T-cell (primary cell): Measurements from ENCODE around the gene WDR18. TPM values are rescaled to one million over a fixed set of nuclear protein-coding genes. Genes with fewer than 3 reads are reported as not detected.

Experiments used
- ATAC-seq, 4 experiments: fragments of 200-7000 bp in 3 of 4; fragments of 150-1000 bp in 1 of 4; cut with Tn5 transposase; replicated peaks in 1 of 4; 1 replicate in 3 of 4; 2 replicates in 1 of 4; pipeline ENCODE4 v1.10.0; 2021; ENCODE audit warnings: moderate library complexity in 3 of 4, mild to moderate bottlenecking in 2 of 4, moderate number of reproducible peaks in 1 of 4
- CTCF ChIA-PET, 2 donors: fragments of 300-600 bp; sonication (Branson Sonifier 250); formaldehyde crosslinking; loops; one replicate each; lab custom pipeline; 2022; ENCODE audit warnings: antibody characterized with exemption in 2 of 2; lab: Charles Lee
- POLR2A ChIA-PET, 2 donors: fragments of 300-600 bp; sonication (Branson Sonifier 250); formaldehyde crosslinking; loops; one replicate each; lab custom pipeline; 2022; ENCODE audit warnings: antibody characterized with exemption in 2 of 2; lab: Charles Lee
- DNase-seq, 35 experiments: peaks; one replicate each; pipeline versions ENCODE4 v3.0.0 to v3.0.0-alpha.2; 2013 to 2023
- H3K27ac ChIP-seq: one replicate; pipeline ENCODE4 v1.5.1; 2013; ENCODE audit warnings: low read length
- H3K27me3 ChIP-seq, 2 experiments: replicated peaks in 1 of 2; 1 replicate in 1 of 2; 2 replicates in 1 of 2; pipeline versions ENCODE4 v1.6.1 to v1.7.0; 2013; ENCODE audit warnings: low read length in 1 of 2, mixed read lengths in 1 of 2; ENCODE audit not compliant: control insufficient read depth in 2 of 2, insufficient read depth in 2 of 2; ENCODE audit errors: extremely low read depth in 1 of 2
- H3K36me3 ChIP-seq, 2 donors: 1 replicate in 1 of 2; 2 replicates in 1 of 2; pipeline versions ENCODE4 v1.6.1 to v1.7.0; 2013; ENCODE audit warnings: low read length in 1 of 2; ENCODE audit not compliant: control insufficient read depth in 2 of 2, insufficient read depth in 1 of 2; ENCODE audit errors: extremely low read depth in 1 of 2
- H3K4me1 ChIP-seq, 2 experiments: 1 replicate in 1 of 2; 2 replicates in 1 of 2; pipeline versions ENCODE4 v1.6.1 to v1.7.0; 2013; ENCODE audit warnings: low read length in 2 of 2, mixed read lengths in 1 of 2; ENCODE audit not compliant: insufficient read depth in 2 of 2, control insufficient read depth in 1 of 2; ENCODE audit errors: extremely low read depth in 1 of 2
- H3K4me3 ChIP-seq, 2 donors: 1 replicate in 1 of 2; 2 replicates in 1 of 2; pipeline versions ENCODE4 v1.5.1 to v1.7.0; 2013; ENCODE audit warnings: mild to moderate bottlenecking in 2 of 2, low read length in 1 of 2, moderate library complexity in 1 of 2; ENCODE audit not compliant: control insufficient read depth in 1 of 2; ENCODE audit errors: extremely low read depth in 1 of 2
- H3K9me3 ChIP-seq: 2 replicates; pipeline ENCODE4 v1.7.0; 2013
- H3K27ac Mint-ChIP-seq, 2 donors: one replicate each; pipeline ENCODE4 v1.8.0; 2020 to 2021; ENCODE audit warnings: mild to moderate bottlenecking in 2 of 2, mixed read lengths in 2 of 2
- H3K27me3 Mint-ChIP-seq, 2 donors: one replicate each; pipeline ENCODE4 v1.8.0; 2021 to 2022; ENCODE audit warnings: mixed read lengths in 2 of 2
- H3K36me3 Mint-ChIP-seq: one replicate; pipeline ENCODE4 v1.8.0; 2021; ENCODE audit warnings: mixed read lengths
- H3K4me1 Mint-ChIP-seq, 3 donors: one replicate each; pipeline ENCODE4 v1.8.0; 2020 to 2022; ENCODE audit warnings: mixed read lengths in 3 of 3, mild to moderate bottlenecking in 1 of 3
- H3K4me3 Mint-ChIP-seq, 3 donors: one replicate each; pipeline ENCODE4 v1.8.0; 2020 to 2022; ENCODE audit warnings: mild to moderate bottlenecking in 3 of 3, mixed read lengths in 3 of 3, moderate library complexity in 3 of 3
- H3K9me3 Mint-ChIP-seq, 3 donors: one replicate each; pipeline ENCODE4 v1.8.0; 2020 to 2022; ENCODE audit warnings: mixed read lengths in 3 of 3
- WGBS: methylation state at CpG from one replicate; pipeline ENCODE4 v1.1.5; 2013; ENCODE audit warnings: missing lambda C conversion rate; ENCODE audit not compliant: insufficient coverage; 5-methylcytosine and 5-hydroxymethylcytosine counted together
- total RNA-seq, 35 experiments: library from RNA in 6 of 35; stranded (reverse) in 6 of 35; fragments of 120-200 nt in 1 of 35; gene quantifications; one replicate each; pipeline versions ENCODE4 v1.2.1 to v1.2.4 and lab custom pipeline; 2013 to 2026

WDR18 gene
- total RNA-seq, 5 donors from 2014 or later (not counting 1 experiment from before 2014, with no cell fraction given): 24.6 to 65.9 (median 53.5) TPM

GRCh38 chr19:990119-990571 is 6.0 kb downstream of the WDR18 start:
- Mint-ChIP-seq H3K27me3 (no peaks in the 10 kb centered on the region), H3K36me3 (peaks cover 13% of the 10 kb centered on the region), H3K9me3 (no peaks in the 10 kb centered on the region), H3K27ac (no peak overlapping the region), H3K4me1 (peaks cover 2 to 7% (median 6%) of the 10 kb centered on the region in 3 donors), H3K4me3 (no peak overlapping the region)
- Histone ChIP-seq H3K27ac (no peak overlapping the region), H3K27me3 (no peaks in the 10 kb centered on the region), H3K4me1 (peaks cover 0 to 16% of the 10 kb centered on the region in 2 experiments), H3K9me3 (no peaks in the 10 kb centered on the region), H3K4me3 (no peak overlapping the region), H3K36me3 (peaks cover 33 to 35% of the 10 kb centered on the region in 2 donors)
- 95% methylated on average over 23 of the region's 27 CpGs for WGBS
- CTCF ChIA-PET: no interaction called here
- DNase-seq (no peak), ATAC-seq (no peak)
- POLR2A ChIA-PET: interaction anchor here in 1 of 2 donors (0.6 kb wide), 1 partner anchor 40 kb away, joined by 5 read pairs; no protein-coding TSS in a partner anchor

GRCh38 chr19:990746-991145 is 6.6 kb downstream of the WDR18 start:
- H3K36me3 Mint-ChIP-seq: peaks cover 13% of the 10 kb centered on the region
- H3K27me3 ChIP-seq: peaks cover 0 to 5% of the 10 kb centered on the region in 2 experiments
- peaks cover 0 to 3% (median 2%) of the 10 kb centered on the region in 3 donors for H3K4me1 Mint-ChIP-seq
- H3K9me3 ChIP-seq: no peaks in the 10 kb centered on the region
- H3K27me3 Mint-ChIP-seq: no peaks in the 10 kb centered on the region
- peaks cover 33 to 34% of the 10 kb centered on the region in 2 donors for H3K36me3 ChIP-seq
- H3K9me3 Mint-ChIP-seq: no peaks in the 10 kb centered on the region
- H3K4me1 ChIP-seq: peaks cover 0 to 18% of the 10 kb centered on the region in 2 experiments
- H3K27ac Mint-ChIP-seq: no peak overlapping the region
- H3K27ac ChIP-seq: no peak overlapping the region
- no peak overlapping the region for H3K4me3 ChIP-seq
- ChIA-PET CTCF (no interaction called here), POLR2A (interaction anchor here in 1 of 2 donors (0.6 kb wide), 1 partner anchor 41 kb away, joined by 5 read pairs; no protein-coding TSS in a partner anchor)
- DNase-seq: no peak
- no peak for ATAC-seq
- 94% methylated on average over 23 of the region's 23 CpGs for WGBS
- no peak overlapping the region for H3K4me3 Mint-ChIP-seq

- Histone ChIP-seq H3K36me3 (peaks cover 28 to 30% of the 10 kb centered on the region in 2 donors), H3K27ac (no peak overlapping the region)
Observed at GRCh38 chr19:991174-991931, 7.2 kb downstream of the WDR18 start.

GRCh38 chr19:991932-992669 is 8.0 kb downstream of the WDR18 start:
- Histone ChIP-seq H3K4me1 (peaks cover 2 to 31% of the 10 kb centered on the region in 2 experiments), H3K27me3 (peaks cover 0 to 16% of the 10 kb centered on the region in 2 experiments), H3K36me3 (peaks cover 23 to 30% of the 10 kb centered on the region in 2 donors), H3K27ac (no peak overlapping the region), H3K4me3 (no peak overlapping the region), H3K9me3 (no peaks in the 10 kb centered on the region)
- Mint-ChIP-seq H3K27me3 (no peaks in the 10 kb centered on the region), H3K9me3 (no peaks in the 10 kb centered on the region), H3K36me3 (peaks cover 7% of the 10 kb centered on the region), H3K4me1 (peaks cover 6 to 11% (median 7%) of the 10 kb centered on the region in 3 donors), H3K27ac (no peak overlapping the region), H3K4me3 (no peak overlapping the region)
- ATAC-seq (no peak), DNase-seq (no peak)
- POLR2A ChIA-PET: interaction anchor here in 1 of 2 donors (0.5 kb wide), 1 partner anchor 255 kb away, joined by 3 read pairs; no protein-coding TSS in a partner anchor
- CTCF ChIA-PET: no interaction called here
- 95% methylated on average over 21 of the region's 42 CpGs for WGBS

More at GRCh38 chr19:991174-991931, 7.2 kb downstream of the WDR18 start:
- Mint-ChIP-seq H3K4me1 (peaks cover 2 to 4% (median 3%) of the 10 kb centered on the region in 3 donors), H3K4me3 (no peak overlapping the region), H3K9me3 (no peaks in the 10 kb centered on the region), H3K27me3 (no peaks in the 10 kb centered on the region), H3K36me3 (peaks cover 13% of the 10 kb centered on the region), H3K27ac (no peak overlapping the region)
- POLR2A ChIA-PET: no interaction called here
- ATAC-seq (peak; percentile 22 to 67 (median 42)), DNase-seq (peak in 31 of 35 experiments; percentile 28 to 72 (median 59))
- no peak overlapping the region for H3K4me3 ChIP-seq
- H3K4me1 ChIP-seq: peaks cover 2 to 24% of the 10 kb centered on the region in 2 experiments
- 92% methylated on average over 21 of the region's 47 CpGs for WGBS
- no peaks in the 10 kb centered on the region for H3K9me3 ChIP-seq
- H3K27me3 ChIP-seq: peaks cover 0 to 11% of the 10 kb centered on the region in 2 experiments
- CTCF ChIA-PET: no interaction called here

GRCh38 chr19:992670-993055 is 8.5 kb downstream of the WDR18 start:
- no peak for DNase-seq
- ChIA-PET POLR2A (no interaction called here), CTCF (no interaction called here)
- H3K4me1 Mint-ChIP-seq: peaks cover 6 to 11% (median 9%) of the 10 kb centered on the region in 3 donors
- Histone ChIP-seq H3K4me3 (no peak overlapping the region), H3K36me3 (peaks cover 23 to 30% of the 10 kb centered on the region in 2 donors), H3K27me3 (peaks cover under 1 to 21% of the 10 kb centered on the region in 2 experiments), H3K9me3 (no peaks in the 10 kb centered on the region), H3K4me1 (peaks cover 2 to 34% of the 10 kb centered on the region in 2 experiments), H3K27ac (no peak overlapping the region)
- peak overlapping the region in 1 of 2 donors; percentile 15 for H3K27ac Mint-ChIP-seq
- H3K27me3 Mint-ChIP-seq: no peaks in the 10 kb centered on the region
- peaks cover 3% of the 10 kb centered on the region for H3K36me3 Mint-ChIP-seq
- 97% methylated on average over 12 of the region's 13 CpGs for WGBS
- H3K4me3 Mint-ChIP-seq: no peak overlapping the region
- no peaks in the 10 kb centered on the region for H3K9me3 Mint-ChIP-seq
- ATAC-seq: no peak

- Histone ChIP-seq H3K27me3 (peaks cover 4 to 29% of the 10 kb centered on the region in 2 experiments), H3K4me1 (peaks cover 2 to 34% of the 10 kb centered on the region in 2 experiments), H3K9me3 (no peaks in the 10 kb centered on the region), H3K27ac (no peak overlapping the region), H3K4me3 (no peak overlapping the region), H3K36me3 (peaks cover 18 to 30% of the 10 kb centered on the region in 2 donors)
- Mint-ChIP-seq H3K36me3 (peaks cover 3% of the 10 kb centered on the region), H3K4me1 (peaks cover 6 to 13% (median 9%) of the 10 kb centered on the region in 3 donors), H3K27me3 (peaks cover 4 to 6% of the 10 kb centered on the region in 2 donors), H3K9me3 (no peaks in the 10 kb centered on the region), H3K27ac (no peak overlapping the region), H3K4me3 (no peak overlapping the region)
- ChIA-PET CTCF (interaction anchor here in 1 of 2 donors (0.6 kb wide), 1 partner anchor 774 kb away, joined by 3 read pairs; no protein-coding TSS in a partner anchor), POLR2A (no interaction called here)
- DNase-seq: no peak
- WGBS: 98% methylated on average over 17 of the region's 17 CpGs
- ATAC-seq: no peak
Observed at GRCh38 chr19:993361-993830, 9.3 kb downstream of the WDR18 start.
